ENCODE measurements around the gene COMMD2. TPM values are rescaled to one million over a fixed set of nuclear protein-coding genes. Genes with fewer than 3 reads are reported as not detected.

Gene COMMD2
- total and polyA plus RNA-seq, 11 donors: 4.5 to 25.8 (median 17.3) TPM

DNA sequence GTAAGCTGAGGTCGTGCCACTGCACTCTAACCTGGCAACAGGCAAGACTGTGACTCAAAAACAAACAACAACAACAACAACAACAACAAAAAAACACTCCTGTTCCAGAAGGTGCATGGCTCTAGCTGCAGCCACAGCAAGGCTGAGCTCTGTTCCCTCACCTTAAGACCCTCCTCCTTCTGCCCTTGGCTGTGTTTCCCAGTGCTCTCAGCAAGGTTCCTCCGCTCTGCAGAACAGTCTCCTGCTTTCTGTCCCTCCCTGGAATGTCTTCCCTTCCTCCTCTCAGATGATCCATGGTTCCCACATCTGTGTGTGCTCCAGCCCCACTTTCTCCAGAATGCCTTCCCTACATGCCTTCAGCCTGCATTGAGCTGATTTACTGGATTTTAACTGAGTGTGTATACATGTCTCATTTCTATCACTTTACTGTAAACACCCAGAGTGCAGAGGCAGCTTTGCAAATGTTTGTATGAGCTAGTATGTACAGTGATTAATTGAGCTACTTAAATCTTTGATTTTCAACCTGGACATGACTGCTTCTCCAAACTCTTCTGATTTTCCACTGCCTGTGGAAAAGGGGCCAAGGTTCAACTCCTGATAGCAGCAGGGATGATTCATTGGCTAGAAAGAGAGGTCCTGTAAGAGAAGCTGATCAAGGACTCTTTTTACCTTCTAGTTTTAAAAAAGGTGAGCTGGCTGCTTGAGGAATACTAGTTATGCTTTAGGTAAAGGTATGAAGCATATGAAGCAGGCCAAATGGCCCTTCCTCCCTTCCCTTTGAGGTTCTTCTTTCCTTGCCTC lies 25.3 kb upstream of the COMMD2 start:
- Histone ChIP-seq H3K27me3 (no peaks in the 10 kb centered on the region), H3K4me3 (no peak overlapping the region), H3K9me3 (no peaks in the 10 kb centered on the region), H3K36me3 (no peaks in the 10 kb centered on the region), H3K27ac (no peak overlapping the region), H3K4me1 (peaks cover 0 to 15% (median 0%) of the 10 kb centered on the region in 12 donors)
- intact Hi-C loops (cut with DNase I): loop anchor here in 2 of 10 donors (10.0 kb wide), 2 partner anchors 263 to 663 kb away; no protein-coding TSS in a partner anchor
- WGBS, 4 donors: 71 to 86% (median 77%) methylated on average over 1 to 2 of the region's 2 CpGs
- no peak for DNase-seq
- no peak for ATAC-seq
- TF ChIP-seq CTCF (IDR thresholded peaks at IDR 0.05): no peak
- TF ChIP-seq POLR2A (IDR thresholded peaks at IDR 0.05): no peak

DNA sequence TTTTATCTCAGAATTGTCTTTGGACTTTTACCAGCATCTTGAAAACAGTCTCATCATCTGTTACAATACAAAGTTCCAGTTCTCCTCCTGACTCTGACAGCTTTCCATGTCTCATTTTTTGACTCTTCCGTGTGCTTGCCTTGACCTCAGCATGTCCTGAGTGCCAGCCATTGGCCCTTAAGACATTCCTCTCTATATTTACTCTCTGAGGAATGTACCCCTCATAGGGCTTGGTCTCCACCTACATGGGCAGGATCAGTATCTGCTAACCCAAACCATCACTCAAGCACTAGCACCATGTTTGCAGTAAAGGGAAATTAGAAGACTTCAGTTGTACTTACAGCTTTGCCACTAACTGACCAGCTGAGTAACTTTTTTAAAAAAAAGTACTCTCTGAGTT lies 23.9 kb upstream of the COMMD2 start:
- TF ChIP-seq POLR2A (IDR thresholded peaks at IDR 0.05) (no peak), CTCF (IDR thresholded peaks at IDR 0.05) (no peak)
- Histone ChIP-seq H3K9me3 (no peaks in the 10 kb centered on the region), H3K4me1 (peaks cover 0 to 5% (median 0%) of the 10 kb centered on the region in 12 donors), H3K36me3 (no peaks in the 10 kb centered on the region), H3K4me3 (no peak overlapping the region), H3K27ac (no peak overlapping the region), H3K27me3 (no peaks in the 10 kb centered on the region)
- intact Hi-C loops (cut with DNase I): loop anchor here in 2 of 10 donors (10.0 kb wide), 2 partner anchors 261 to 661 kb away; no protein-coding TSS in a partner anchor
- ATAC-seq (no peak), DNase-seq (no peak)
- WGBS, 4 donors: 52 to 70% (median 63%) methylated on average over 1 of the region's 1 CpG

DNA sequence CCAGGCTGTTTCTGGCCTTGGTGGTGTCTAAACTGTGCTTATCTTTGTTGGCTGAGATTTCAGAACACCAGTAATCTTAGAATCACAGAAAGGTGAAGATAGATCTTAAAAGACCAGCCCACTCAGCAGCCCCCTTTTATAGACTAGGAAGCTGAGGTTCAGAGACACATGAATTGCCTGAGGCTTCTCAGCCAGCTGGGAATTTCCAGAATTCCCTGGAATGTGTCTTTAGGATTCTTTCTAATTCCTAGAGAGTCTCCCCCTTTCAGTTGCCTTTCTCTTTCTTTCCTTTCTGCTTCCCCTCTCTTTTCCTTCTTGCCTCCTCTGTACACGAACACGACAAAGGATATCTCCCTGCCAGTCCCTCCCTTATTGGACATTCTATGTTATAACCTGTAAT lies 20.6 kb upstream of the COMMD2 start:
- no peaks in the 10 kb centered on the region for H3K9me3 ChIP-seq
- no peak overlapping the region for H3K27ac ChIP-seq
- ATAC-seq (no peak), DNase-seq (no peak)
- no peaks in the 10 kb centered on the region for H3K4me1 ChIP-seq
- TF ChIP-seq CTCF (IDR thresholded peaks at IDR 0.05): no peak
- intact Hi-C loops (cut with DNase I): loop anchor here in 8 of 10 donors (5.0 to 10.0 kb wide), 6 partner anchors 241 to 658 kb away; no protein-coding TSS in a partner anchor
- H3K4me3 ChIP-seq: no peak overlapping the region
- no peaks in the 10 kb centered on the region for H3K36me3 ChIP-seq
- H3K27me3 ChIP-seq: no peaks in the 10 kb centered on the region
- 77 to 88% (median 84%) methylated on average over 2 of the region's 2 CpGs for WGBS, 4 donors

GRCh38 chr3:149771652-149772271 lies 19.5 kb upstream of the COMMD2 start:
- ATAC-seq (peak in 2 of 4 donors; percentile 44 to 65), DNase-seq (peak in 4 of 5 donors; percentile 33 to 45 (median 36))
- Histone ChIP-seq H3K9me3 (no peaks in the 10 kb centered on the region), H3K4me1 (no peaks in the 10 kb centered on the region), H3K36me3 (no peaks in the 10 kb centered on the region), H3K27ac (no peak overlapping the region), H3K27me3 (no peaks in the 10 kb centered on the region), H3K4me3 (no peak overlapping the region)
- WGBS, 4 donors: 48 to 52% (median 50%) methylated on average over 8 of the region's 8 CpGs
- TF ChIP-seq CTCF (IDR thresholded peaks at IDR 0.05) (peak; percentile 53 to 83 (median 72)), POLR2A (IDR thresholded peaks at IDR 0.05) (no peak)
- intact Hi-C loops (cut with DNase I): loop anchor here (1.0 to 10.0 kb wide), 10 partner anchors 239 to 657 kb away; no protein-coding TSS in a partner anchor
